GM12878 (cell line): ENCODE results near the gene ZDHHC3. TPM values are rescaled to one million over a fixed set of nuclear protein-coding genes. Genes with fewer than 3 reads are reported as not detected.

Experiments
- ATAC-seq: fragments of 200-7000 bp; cut with Tn5 transposase; 3 replicates; pipeline ENCODE4 v1.9.1; 2020; ENCODE audit warnings: mild to moderate bottlenecking, moderate library complexity
- BruUV-seq: library from RNA; stranded (reverse); fragments of 400-500 nt; replicated peaks from 2 replicates; lab custom pipeline; 2021; lab: Mats Ljungman, UMichigan
- CTCF ChIA-PET: fragments of 300-600 bp; sonication (Branson Sonifier 250); formaldehyde crosslinking; extraction: SDS; loops from one replicate; lab custom pipeline; 2021; ENCODE audit warnings: inconsistent platforms; lab: Yijun Ruan, JAX
- POLR2A ChIA-PET: fragments of 350-600 bp; formaldehyde crosslinking; extraction: SDS; loops from one replicate; lab custom pipeline; 2021; ENCODE audit warnings: inconsistent platforms; lab: Charles Lee
- RAD21 ChIA-PET: fragments of 300-600 bp; sonication (Branson Sonifier 250); formaldehyde crosslinking; loops from one replicate; lab custom pipeline; 2023; ENCODE audit warnings: antibody characterized with exemption; ENCODE audit not compliant: unreplicated experiment; lab: Charles Lee
- SMC1A ChIA-PET: fragments of 300-600 bp; sonication (Branson Sonifier 250); formaldehyde crosslinking; loops from one replicate; lab custom pipeline; 2023; ENCODE audit not compliant: unreplicated experiment, uncharacterized antibody; lab: Charles Lee
- DNase-seq: peaks from one replicate; pipeline ENCODE4 v3.0.0-alpha.2; 2011; ENCODE audit warnings: low read depth, low spot score
- FAIRE-seq: peaks from 3 replicates; lab custom pipeline; 2011; peaks lifted over from hg19 to GRCh38; lab: Jason Lieb, UNC
- H2AFZ ChIP-seq: 2 replicates; pipeline ENCODE4 v1.6.0; 2011; ENCODE audit warnings: low read depth, low read length, control low read depth; ENCODE audit not compliant: control insufficient read depth
- H3K27ac ChIP-seq: 2 replicates; pipeline ENCODE4 v1.5.1; 2011; ENCODE audit warnings: control low read depth; ENCODE audit not compliant: control insufficient read depth, insufficient read depth
- H3K27me3 ChIP-seq, 2 experiments: replicated peaks in 1 of 2; 2 replicates each; pipeline versions ENCODE4 v1.6.0 to v1.6.1; 2011; ENCODE audit warnings: low read length in 1 of 2; ENCODE audit not compliant: control insufficient read depth in 2 of 2, insufficient read depth in 2 of 2
- H3K36me3 ChIP-seq, 2 experiments: 2 replicates each; pipeline ENCODE4 v1.5.1; 2011; ENCODE audit warnings: low read length in 1 of 2; ENCODE audit not compliant: control insufficient read depth in 2 of 2, insufficient read depth in 2 of 2
- H3K4me1 ChIP-seq: 2 replicates; pipeline ENCODE4 v1.6.1; 2011; ENCODE audit warnings: mild to moderate bottlenecking, low read length, moderate library complexity, mixed read lengths; ENCODE audit not compliant: control insufficient read depth, insufficient read depth
- H3K4me2 ChIP-seq: 2 replicates; pipeline ENCODE4 v1.6.0; 2011; ENCODE audit warnings: control low read depth; ENCODE audit not compliant: control insufficient read depth, insufficient read depth
- H3K4me3 ChIP-seq: fragments of 200-600 bp; sonication (generic); 2 replicates; pipeline ENCODE4 v1.5.1; 2016
- H3K79me2 ChIP-seq: 2 replicates; pipeline ENCODE4 v1.6.0; 2011; ENCODE audit warnings: low read length; ENCODE audit not compliant: control insufficient read depth, insufficient read depth
- H3K9ac ChIP-seq: 2 replicates; pipeline ENCODE4 v1.8.0; 2011; ENCODE audit warnings: low read length, control low read depth, mixed read lengths; ENCODE audit not compliant: control insufficient read depth, insufficient read depth
- H3K9me3 ChIP-seq: replicated peaks from 3 replicates; pipeline ENCODE4 v1.5.1; 2011; ENCODE audit warnings: mild to moderate bottlenecking, low read length; ENCODE audit not compliant: control insufficient read depth, insufficient read depth
- H4K20me1 ChIP-seq: 2 replicates; pipeline ENCODE4 v1.6.0; 2011; ENCODE audit not compliant: control insufficient read depth, insufficient read depth
- CHD1 ChIP-seq: IDR thresholded peaks from 2 replicates; pipeline ENCODE4 v1.6.1; 2012; ENCODE audit warnings: low read depth, low read length, improper control_type of control experiment
- FOS ChIP-seq: IDR thresholded peaks from 3 replicates; pipeline ENCODE4 v1.6.1; 2011; ENCODE audit warnings: borderline replicate concordance; ENCODE audit not compliant: insufficient read length; ENCODE audit errors: extremely low read depth
- FOXM1 ChIP-seq: IDR thresholded peaks from 2 replicates; pipeline ENCODE4 v1.6.1; 2012; ENCODE audit warnings: low read depth, mild to moderate bottlenecking, inconsistent platforms, low read length, moderate library complexity
- HCFC1 ChIP-seq: fragments of 150-350 bp; IDR thresholded peaks from 2 replicates; pipeline ENCODE4 v1.6.1; 2014; ENCODE audit warnings: low read length
- KDM1A ChIP-seq: fragments of 200-600 bp; sonication (generic); IDR thresholded peaks from 2 replicates; pipeline ENCODE4 v1.6.1; 2016; ENCODE audit warnings: borderline replicate concordance
- MTA3 ChIP-seq: IDR thresholded peaks from 2 replicates; pipeline ENCODE4 v1.6.1; 2012; ENCODE audit warnings: low read length, inconsistent platforms, borderline replicate concordance
- NBN ChIP-seq: fragments of 450-650 bp; IDR thresholded peaks from 2 replicates; pipeline ENCODE4 v1.6.1; 2016
- NFIC ChIP-seq: IDR thresholded peaks from 2 replicates; pipeline ENCODE4 v1.6.1; 2012; ENCODE audit warnings: low read depth, mild to moderate bottlenecking, inconsistent platforms, low read length, moderate library complexity
- RELA ChIP-seq: fragments of 450-650 bp; IDR thresholded peaks from 2 replicates; pipeline ENCODE4 v1.8.0; 2014; ENCODE audit warnings: borderline replicate concordance; ENCODE audit not compliant: partially characterized antibody
- SKIL ChIP-seq: fragments of 450-650 bp; IDR thresholded peaks from 2 replicates; pipeline ENCODE4 v1.6.1; 2017; ENCODE audit warnings: mild to moderate bottlenecking, low read depth, inconsistent platforms; ENCODE audit not compliant: poor library complexity, severe bottlenecking
- SMAD5 ChIP-seq: IDR thresholded peaks from 2 replicates; pipeline ENCODE4 v1.6.1; 2016; ENCODE audit warnings: antibody characterized with exemption, low read depth
- SMARCA5 ChIP-seq: fragments of 450-650 bp; IDR thresholded peaks from 2 replicates; pipeline ENCODE4 v1.6.1; 2017; ENCODE audit warnings: mild to moderate bottlenecking
- TAF1 ChIP-seq: IDR thresholded peaks from 2 replicates; pipeline ENCODE4 v1.6.1; 2011; ENCODE audit warnings: mild to moderate bottlenecking, low read depth, low read length, borderline replicate concordance
- ZBTB4 ChIP-seq: fragments of 450-650 bp; formaldehyde crosslinking; IDR thresholded peaks from 2 replicates; pipeline ENCODE4 v1.4.0; 2022; ENCODE audit warnings: mild to moderate bottlenecking, moderate library complexity
- WGBS: methylation state at CpG from one replicate; pipeline ENCODE4 v1.1.6; 2016; ENCODE audit warnings: low lambda C conversion rate; ENCODE audit not compliant: insufficient replicate concordance, insufficient coverage; ENCODE audit errors: missing lambda C conversion rate; 5-methylcytosine and 5-hydroxymethylcytosine counted together
- in situ Hi-C: fragments of 300-500 bp; cut with MboI; formaldehyde crosslinking; loops from 9 replicates; pipeline ENCODE4 v1.14.3; 2018; ENCODE audit warnings: mixed read lengths
- intact Hi-C: fragments of 100-400 bp; cut with micrococcal nuclease; formaldehyde crosslinking; loops from one replicate; pipeline ENCODE4 v1.14.2; 2022; ENCODE audit not compliant: unreplicated experiment
- polyA plus RNA-seq, 11 experiments: library from polyadenylated mRNA; depleted of rRNA in 4 of 11; unstranded in 6 of 11; stranded (reverse) in 5 of 11; fragments of >200 nt; fragmentation: Nextera tagmentation in 4 of 11; fragmentation: Illumina TruSeq in 1 of 11; extraction: Ambion mirVana in 4 of 11; extraction: Trizol in 1 of 11; gene quantifications; 1 replicate in 1 of 11; 2 replicates in 10 of 11; pipeline versions ENCODE4 v1.2.1 to v1.2.3, GENCODE V29; 2011 to 2016; ENCODE audit warnings: inconsistent platforms in 2 of 11, missing spikeins in 2 of 11, low read depth in 1 of 11
- total RNA-seq, 4 experiments: library from RNA; depleted of rRNA in 3 of 4; stranded (reverse); fragments of >200 nt in 3 of 4; fragmentation: Illumina TruSeq in 1 of 4; extraction: Trizol in 1 of 4; gene quantifications; 2 replicates each; pipeline versions ENCODE4 v1.2.1 to v1.2.3, GENCODE V29; 2013 to 2021

ZDHHC3 gene
- total and polyA plus RNA-seq, 10 of the 15 experiments (the other 5 are each of a cell fraction or from before 2014, with no cell fraction given) = 6.8 to 79.1 (median 40.8) TPM

GRCh38 chr3:44892689-44893088 is 83.3 kb downstream of the ZDHHC3 start:
- no peak overlapping the region for H2AFZ ChIP-seq
- H3K4me3 ChIP-seq = no peak overlapping the region
- ChIA-PET CTCF (no interaction called here), RAD21 (no interaction called here)
- no peaks in the 10 kb centered on the region for H4K20me1 ChIP-seq
- in situ Hi-C loops = no loop called here
- no peaks in the 10 kb centered on the region for H3K27me3 ChIP-seq
- no peak overlapping the region for H3K27ac ChIP-seq
- no peak for TF ChIP-seq SKIL
- TF ChIP-seq, all 136 proteins: peak for 0
- intact Hi-C loops = no loop called here
- BruUV-seq = no TSS peak
- no peak for ATAC-seq
- FAIRE-seq = no peak
- ChIA-PET POLR2A (no interaction called here), SMC1A (no interaction called here)
- Histone ChIP-seq H3K4me1 (peaks cover 3% of the 10 kb centered on the region; the same call in 1 of the 2 replicates), H3K4me2 (no peak overlapping the region), H3K9ac (no peak overlapping the region), H3K9me3 (no peaks in the 10 kb centered on the region), H3K36me3 (no peaks in the 10 kb centered on the region), H3K79me2 (no peaks in the 10 kb centered on the region)
- 65% methylated on average over 3 of the region's 3 CpGs for WGBS
- no peak for DNase-seq

GRCh38 chr3:44890852-44891251 is 85.1 kb downstream of the ZDHHC3 start:
- in situ Hi-C loops = no loop called here
- ChIA-PET POLR2A (no interaction called here), SMC1A (no interaction called here), CTCF (interaction anchor here (1.2 kb wide), 1 partner anchor 22 kb away, joined by 4 read pairs; no protein-coding TSS in a partner anchor), RAD21 (no interaction called here)
- Histone ChIP-seq H3K79me2 (no peaks in the 10 kb centered on the region), H3K9me3 (no peaks in the 10 kb centered on the region), H3K27me3 (no peaks in the 10 kb centered on the region), H3K4me1 (no peaks in the 10 kb centered on the region), H3K27ac (no peak overlapping the region), H3K4me2 (no peak overlapping the region), H3K36me3 (no peaks in the 10 kb centered on the region), H4K20me1 (no peaks in the 10 kb centered on the region), H2AFZ (no peak overlapping the region), H3K9ac (no peak overlapping the region), H3K4me3 (no peak overlapping the region)
- intact Hi-C loops = no loop called here
- no TSS peak for BruUV-seq
- 0% methylated on average over 3 of the region's 3 CpGs for WGBS
- DNase-seq (no peak), FAIRE-seq (no peak), ATAC-seq (no peak)
- TF ChIP-seq NBN (no peak), KDM1A (no peak), SMARCA5 (no peak), HCFC1 (no peak), TAF1 (no peak), RELA (no peak), CHD1 (no peak), FOS (no peak), SMAD5 (no peak), NFIC (no peak), ZBTB4 (CRISPR knock-in tag) (no peak), FOXM1 (no peak), MTA3 (no peak)
